Transverse colon (tissue), 4 donors: ENCODE results near the gene S100PBP. TPM values are rescaled to one million over a fixed set of nuclear protein-coding genes. Genes with fewer than 3 reads are reported as not detected.

Experiments used
- DNase-seq: peaks from one replicate; pipeline ENCODE4 v3.0.0-alpha.2; 2019
- H3K27ac ChIP-seq, 4 donors: fragments of 200-600 bp; sonication (generic); 2 replicates each; pipeline ENCODE4 v1.5.1; 2016 to 2018; ENCODE audit warnings: inconsistent platforms in 4 of 4
- H3K27me3 ChIP-seq: fragments of 200-600 bp; sonication (generic); 2 replicates; pipeline ENCODE4 v1.5.1; 2017; ENCODE audit warnings: inconsistent platforms
- H3K36me3 ChIP-seq, 4 donors: fragments of 200-600 bp; sonication (generic); 2 replicates each; pipeline ENCODE4 v1.5.1; 2017 to 2019; ENCODE audit warnings: inconsistent platforms in 4 of 4
- H3K4me1 ChIP-seq, 4 donors: fragments of 200-600 bp; sonication (generic); 2 replicates each; pipeline ENCODE4 v1.5.1; 2017 to 2020; ENCODE audit warnings: inconsistent platforms in 4 of 4
- H3K4me3 ChIP-seq, 4 donors: fragments of 200-600 bp; sonication (generic); 1 replicate in 1 of 4; 2 replicates in 3 of 4; pipeline versions ENCODE4 v1.5.1 to v1.6.1; 2017 to 2019; ENCODE audit warnings: inconsistent platforms in 4 of 4
- H3K9me3 ChIP-seq, 2 donors: fragments of 200-600 bp; sonication (generic); 2 replicates each; pipeline ENCODE4 v1.5.1; 2017 to 2019; ENCODE audit warnings: inconsistent platforms in 2 of 2
- CTCF ChIP-seq, 5 experiments: fragments of 200-600 bp in 3 of 5; fragments of 450-650 bp in 2 of 5; sonication (generic) in 3 of 5; IDR thresholded peaks; 1 replicate in 2 of 5; 2 replicates in 3 of 5; pipeline ENCODE4 v1.5.1; 2016 to 2017; ENCODE audit warnings: antibody characterized with exemption in 5 of 5, inconsistent platforms in 3 of 5, mild to moderate bottlenecking in 2 of 5, moderate library complexity in 1 of 5
- EP300 ChIP-seq: sonication (generic); formaldehyde crosslinking; IDR thresholded peaks from one replicate; pipeline ENCODE4 v1.6.1; 2017; ENCODE audit warnings: antibody characterized with exemption, low read depth
- POLR2A ChIP-seq: fragments of 450-650 bp; IDR thresholded peaks from one replicate; pipeline ENCODE4 v1.6.1; 2016; ENCODE audit warnings: antibody characterized with exemption, mild to moderate bottlenecking, moderate library complexity
- POLR2AphosphoS5 ChIP-seq, 3 donors: sonication (generic); formaldehyde crosslinking; IDR thresholded peaks; one replicate each; pipeline ENCODE4 v1.6.1; 2016; ENCODE audit warnings: antibody characterized with exemption in 3 of 3
- WGBS, 2 donors: methylation state at CpG; one replicate each; pipeline ENCODE4 v1.1.5; 2018; ENCODE audit warnings: low coverage in 1 of 2; 5-methylcytosine and 5-hydroxymethylcytosine counted together
- in situ Hi-C, 4 donors: fragments of 200-750 bp; cut with MboI; loops; one replicate each; pipeline versions ENCODE4 v1.15.0 to v1.15.1; 2017; ENCODE audit warnings: low sequenced_read_pairs in 3 of 4, low pct_ligation_motif_present in 1 of 4, low pct_unique_long_range_greater_than_20kb in 1 of 4
- intact Hi-C: fragments of 100-400 bp; cut with DNase I; formaldehyde crosslinking; loops from one replicate; pipeline ENCODE4 v1.15.1; 2023; ENCODE audit warnings: low total_unique reads
- total RNA-seq, 4 donors: library from RNA; depleted of rRNA; stranded (reverse); fragments of >200 nt; gene quantifications; one replicate each; pipeline ENCODE4 v1.1.0, GENCODE V29; 2016

The S100PBP gene
- total RNA-seq, 4 donors from 2014 or later, result 26.2 to 257 (median 40.7) TPM

GRCh38 chr1:32811265-32811664 lies 6.2 kb upstream of the S100PBP start:
- Histone ChIP-seq H3K27me3 (no peaks in the 10 kb centered on the region), H3K4me3 (no peak overlapping the region), H3K9me3 (no peaks in the 10 kb centered on the region), H3K4me1 (peaks cover 0 to 26% (median 11%) of the 10 kb centered on the region in 4 donors), H3K27ac (no peak overlapping the region), H3K36me3 (peaks cover 0 to 11% (median 4%) of the 10 kb centered on the region in 4 donors)
- no peak for DNase-seq
- in situ Hi-C loops (no loop called here), intact Hi-C loops (no loop called here)
- TF ChIP-seq EP300 (no peak), POLR2A (no peak), CTCF (IDR thresholded peaks at IDR 0.05) (no peak), POLR2AphosphoS5 (IDR thresholded peaks at IDR 0.05) (no peak)
- 92 to 95% methylated on average over 6 to 9 of the region's 9 CpGs for WGBS, 2 donors

- H3K36me3 ChIP-seq, result peaks cover 0 to 11% (median 4%) of the 10 kb centered on the region in 4 donors
- H3K9me3 ChIP-seq, result no peaks in the 10 kb centered on the region
- TF ChIP-seq CTCF (IDR thresholded peaks at IDR 0.05), result no peak
- TF ChIP-seq POLR2AphosphoS5 (IDR thresholded peaks at IDR 0.05), result no peak
- TF ChIP-seq EP300, result no peak
- no peak for TF ChIP-seq POLR2A
- no peak for DNase-seq
- WGBS, 2 donors, result 95% methylated on average over 3 of the region's 3 CpGs; no CpG with 5 or more reads in 1 of the 2 donors
- no peak overlapping the region for H3K4me3 ChIP-seq
- intact Hi-C loops, result no loop called here
- H3K4me1 ChIP-seq, result peaks cover 0 to 30% (median 14%) of the 10 kb centered on the region in 4 donors
- in situ Hi-C loops, result no loop called here
- no peak overlapping the region for H3K27ac ChIP-seq
- H3K27me3 ChIP-seq, result no peaks in the 10 kb centered on the region
Observed at GRCh38 chr1:32811917-32812316, 5.5 kb upstream of the S100PBP start.

- Histone ChIP-seq H3K4me1 (peaks cover 4 to 39% (median 23%) of the 10 kb centered on the region in 4 donors), H3K36me3 (peaks cover 0 to 5% (median 2%) of the 10 kb centered on the region in 4 donors), H3K9me3 (no peaks in the 10 kb centered on the region), H3K27me3 (no peaks in the 10 kb centered on the region), H3K4me3 (no peak overlapping the region), H3K27ac (no peak overlapping the region)
- in situ Hi-C loops, result no loop called here
- intact Hi-C loops, result no loop called here
- no peak for TF ChIP-seq POLR2A
- TF ChIP-seq POLR2AphosphoS5 (IDR thresholded peaks at IDR 0.05), result no peak
- no peak for TF ChIP-seq CTCF (IDR thresholded peaks at IDR 0.05)
- no peak for TF ChIP-seq EP300
- no peak for DNase-seq
- 90 to 95% methylated on average over 9 to 11 of the region's 11 CpGs for WGBS, 2 donors
Observed at GRCh38 chr1:32813941-32814739, 3.3 kb upstream of the S100PBP start.

GRCh38 chr1:32816676-32817158 lies 736 bp upstream of the S100PBP start:
- peak; percentile 10 for DNase-seq
- intact Hi-C loops (no loop called here), in situ Hi-C loops (no loop called here)
- Histone ChIP-seq H3K9me3 (no peaks in the 10 kb centered on the region), H3K4me1 (peaks cover 9 to 47% (median 28%) of the 10 kb centered on the region in 4 donors), H3K36me3 (no peaks in the 10 kb centered on the region), H3K27me3 (no peaks in the 10 kb centered on the region), H3K27ac (peak overlapping the region; percentile 96 to 98 (median 97)), H3K4me3 (peak overlapping the region; percentile 60 to 91 (median 73))
- TF ChIP-seq CTCF (IDR thresholded peaks at IDR 0.05) (no peak), POLR2A (no peak), POLR2AphosphoS5 (IDR thresholded peaks at IDR 0.05) (no peak), EP300 (no peak)
- 0 to 1% methylated on average over 2 to 15 of the region's 15 CpGs for WGBS, 2 donors
